Spleen (tissue), 7 donors: ENCODE results near the gene GALNT12.

Source experiments
- CTCF ChIP-seq, 11 experiments: fragments of 200-600 bp in 7 of 11; fragments of 450-650 bp in 4 of 11; sonication (generic) in 4 of 11; IDR thresholded peaks in 8 of 11; conservative IDR thresholded peaks in 3 of 11; 1 replicate in 7 of 11; 2 replicates in 4 of 11; pipeline versions ENCODE4 v1.4.0 to v1.8.0; 2016 to 2021; ENCODE audit warnings: antibody characterized with exemption in 11 of 11, inconsistent platforms in 4 of 11, mild to moderate bottlenecking in 1 of 11
- POLR2A ChIP-seq, 3 donors: fragments of 450-650 bp; IDR thresholded peaks; one replicate each; pipeline ENCODE4 v1.5.1; 2017; ENCODE audit warnings: antibody characterized with exemption in 3 of 3, mild to moderate bottlenecking in 1 of 3
- donor health status: DM: no; HTN: no; CAD: no; lungs with moderate emphysema.
- donor health status: DM: no; HTN: no; CAD: no.
- donor health status: DM: no; HTN: no; CAD: no.

DNA sequence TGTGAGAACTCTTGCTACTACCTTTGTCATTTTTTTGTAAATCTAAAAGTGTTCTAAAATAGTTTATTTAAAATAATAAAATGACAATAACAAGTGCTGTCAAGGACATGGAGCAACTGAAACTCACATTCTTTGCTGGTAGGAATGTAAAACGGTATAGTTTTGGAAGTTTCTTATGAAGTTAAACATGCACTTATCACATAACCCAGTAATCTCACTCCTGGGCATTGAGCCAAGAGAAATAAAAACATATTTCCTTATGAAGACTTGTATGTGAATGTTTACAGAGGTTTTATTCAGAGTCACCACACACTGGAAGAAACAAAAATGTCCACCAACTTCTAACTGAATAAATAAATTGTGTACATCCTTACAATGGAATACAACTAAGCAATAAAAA, 90.3 kb downstream of the GALNT12 start:
- TF ChIP-seq CTCF (IDR thresholded peaks at IDR 0.05 in 8 of 11, conservative IDR thresholded peaks at IDR 0.05 in 3 of 11) (no peak), POLR2A (IDR thresholded peaks at IDR 0.05) (no peak)
